Erythroblast (primary cell): ENCODE results near the gene CD248.

Experiments
- GATA1 ChIP-seq: IDR thresholded peaks from 2 replicates; pipeline ENCODE4 v1.6.1; 2011; ENCODE audit warnings: low read depth, mild to moderate bottlenecking, control low read depth, low read length, moderate library complexity
- POLR2A ChIP-seq: IDR thresholded peaks from 2 replicates; pipeline ENCODE4 v1.6.1; 2011; ENCODE audit warnings: mild to moderate bottlenecking, low read length

DNA sequence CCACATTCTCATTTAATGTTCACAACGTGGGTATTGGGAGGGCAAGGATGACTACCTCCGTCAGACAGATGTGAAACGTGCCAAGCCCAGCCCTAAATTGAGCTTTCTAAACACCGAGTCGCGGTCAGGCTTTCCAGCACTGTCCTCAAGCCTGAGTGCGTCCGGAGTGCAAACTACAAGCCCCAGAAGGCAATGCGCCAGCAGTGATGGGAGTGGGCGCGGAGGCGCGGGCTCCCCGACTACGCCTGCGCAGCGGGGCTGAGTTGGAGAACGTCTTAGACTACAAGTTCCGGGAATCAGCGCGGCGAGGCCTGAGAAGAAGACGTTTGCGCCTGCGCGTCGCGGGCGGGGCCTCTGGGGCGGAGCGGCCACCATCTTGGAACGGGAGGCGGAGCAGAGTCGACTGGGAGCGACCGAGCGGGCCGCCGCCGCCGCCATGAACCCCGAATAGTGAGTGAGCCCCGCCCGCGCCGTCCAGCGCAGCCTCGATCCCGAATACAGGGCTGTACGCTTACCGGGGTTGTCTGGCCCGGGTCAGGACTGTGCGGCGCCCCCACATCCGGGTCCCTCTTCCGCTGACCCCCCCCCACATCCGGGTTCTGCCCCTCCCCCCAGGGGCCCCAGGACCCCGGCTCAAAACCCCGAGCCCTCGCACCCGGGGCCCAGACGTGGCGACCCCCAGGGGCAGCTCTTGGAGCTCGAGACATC, 48.4 kb downstream of the CD248 start, which contains the start of gene RAB1B:
- TF ChIP-seq POLR2A (peak; percentile 74), GATA1 (no peak)
